Measurements from ENCODE around the gene CYLD. TPM values are rescaled to one million over a fixed set of nuclear protein-coding genes. Genes with fewer than 3 reads are reported as not detected.

The CYLD gene
- polyA plus RNA-seq, 1 donor (not counting 4 experiments of a cell fraction or from before 2014, with no cell fraction given) = 24.7 TPM

GRCh38 chr16:50800074-50800473 lies 58.2 kb downstream of the CYLD start:
- Histone ChIP-seq H3K9me3 (ENCODE audit: control insufficient read depth, low read depth, low read length) (no peaks in the 10 kb centered on the region), H4K20me1 (ENCODE audit: control insufficient read depth, extremely low read depth, insufficient read depth, low read length) (no peaks in the 10 kb centered on the region), H3K9ac (ENCODE audit: control insufficient read depth, extremely low read depth, insufficient read depth, low read length) (no peak overlapping the region), H3K79me2 (ENCODE audit: control insufficient read depth, insufficient read depth, low read length) (no peaks in the 10 kb centered on the region), H3K4me3 (ENCODE audit: control insufficient read depth in 2 of 3, extremely low read depth in 1 of 3, insufficient read depth in 2 of 3, low read depth in 1 of 3, low read length in 3 of 3) (no peak overlapping the region), H3K4me2 (ENCODE audit: control insufficient read depth, extremely low read depth, insufficient read depth, low read depth, low read length) (no peak overlapping the region), H3K27me3 (ENCODE audit: control insufficient read depth, extremely low read depth, insufficient read depth, low read length) (no peaks in the 10 kb centered on the region), H3K9me1 (ENCODE audit: control insufficient read depth, extremely low read depth, insufficient read depth, low read length) (no peaks in the 10 kb centered on the region), H3K4me1 (ENCODE audit: control insufficient read depth, extremely low read depth, insufficient read depth, low read length) (no peaks in the 10 kb centered on the region), H3K36me3 (ENCODE audit: control insufficient read depth in 2 of 2, extremely low read depth in 1 of 2, insufficient read depth in 2 of 2, low read length in 2 of 2) (peaks cover 4 to 5% of the 10 kb centered on the region in 2 experiments), H3K27ac (ENCODE audit: control insufficient read depth, insufficient read depth, low read length) (no peak overlapping the region), H2AFZ (ENCODE audit: control insufficient read depth, low read length) (no peak overlapping the region)
- TF ChIP-seq CTCF (optimal IDR thresholded peaks at IDR 0.05 in 1 of 3, IDR thresholded peaks at IDR 0.05 in 1 of 3, conservative IDR thresholded peaks at IDR 0.05 in 1 of 3; ENCODE audit: extremely low read depth in 1 of 3, insufficient read depth in 2 of 3, low read length in 3 of 3) (no peak), EZH2 (IDR thresholded peaks at IDR 0.05; ENCODE audit: low read length) (no peak)
- dilution Hi-C loops (cut with MboI; ENCODE audit: extremely low pct_ligation_motif_present, low sequenced_read_pairs) = no loop called here
- DNase-seq (ENCODE audit: low read depth, low spot score) = no peak
- no peak for FAIRE-seq

GRCh38 chr16:50801036-50801435 lies 59.1 kb downstream of the CYLD start:
- no peak for DNase-seq (ENCODE audit: low read depth, low spot score)
- Histone ChIP-seq H3K4me1 (ENCODE audit: control insufficient read depth, extremely low read depth, insufficient read depth, low read length) (no peaks in the 10 kb centered on the region), H4K20me1 (ENCODE audit: control insufficient read depth, extremely low read depth, insufficient read depth, low read length) (no peaks in the 10 kb centered on the region), H3K27me3 (ENCODE audit: control insufficient read depth, extremely low read depth, insufficient read depth, low read length) (no peaks in the 10 kb centered on the region), H3K36me3 (ENCODE audit: control insufficient read depth in 2 of 2, extremely low read depth in 1 of 2, insufficient read depth in 2 of 2, low read length in 2 of 2) (peaks cover 3 to 4% of the 10 kb centered on the region in 2 experiments), H3K4me3 (ENCODE audit: control insufficient read depth in 2 of 3, extremely low read depth in 1 of 3, insufficient read depth in 2 of 3, low read depth in 1 of 3, low read length in 3 of 3) (no peak overlapping the region), H3K9ac (ENCODE audit: control insufficient read depth, extremely low read depth, insufficient read depth, low read length) (no peak overlapping the region), H3K79me2 (ENCODE audit: control insufficient read depth, insufficient read depth, low read length) (no peaks in the 10 kb centered on the region), H3K27ac (ENCODE audit: control insufficient read depth, insufficient read depth, low read length) (no peak overlapping the region), H3K9me3 (ENCODE audit: control insufficient read depth, low read depth, low read length) (no peaks in the 10 kb centered on the region), H3K4me2 (ENCODE audit: control insufficient read depth, extremely low read depth, insufficient read depth, low read depth, low read length) (no peak overlapping the region), H2AFZ (ENCODE audit: control insufficient read depth, low read length) (no peak overlapping the region), H3K9me1 (ENCODE audit: control insufficient read depth, extremely low read depth, insufficient read depth, low read length) (no peaks in the 10 kb centered on the region)
- FAIRE-seq = no peak
- dilution Hi-C loops (cut with MboI; ENCODE audit: extremely low pct_ligation_motif_present, low sequenced_read_pairs) = no loop called here
- TF ChIP-seq CTCF (optimal IDR thresholded peaks at IDR 0.05 in 1 of 3, IDR thresholded peaks at IDR 0.05 in 1 of 3, conservative IDR thresholded peaks at IDR 0.05 in 1 of 3; ENCODE audit: extremely low read depth in 1 of 3, insufficient read depth in 2 of 3, low read length in 3 of 3) (no peak), EZH2 (IDR thresholded peaks at IDR 0.05; ENCODE audit: low read length) (no peak)
